H1 (cell line): ENCODE results near the gene GADL1. TPM values are rescaled to one million over a fixed set of nuclear protein-coding genes. Genes with fewer than 3 reads are reported as not detected.

Experiments
- CTCF ChIA-PET: fragments of 300-600 bp; sonication (Branson Sonifier 250); formaldehyde crosslinking; loops from one replicate; lab custom pipeline; 2021; ENCODE audit not compliant: partially characterized antibody; lab: Charles Lee
- POLR2A ChIA-PET: fragments of 300-600 bp; sonication (Branson Sonifier 250); formaldehyde crosslinking; loops from one replicate; lab custom pipeline; 2021; ENCODE audit warnings: inconsistent platforms; ENCODE audit not compliant: partially characterized antibody; lab: Charles Lee
- DNase-seq, 2 experiments: peaks; one replicate each; pipeline versions ENCODE4 v3.0.0 to v3.0.0-alpha.2; 2010 to 2022; ENCODE audit warnings: low spot score in 2 of 2, low read depth in 1 of 2, mixed read lengths in 1 of 2
- FAIRE-seq: peaks from 2 replicates; lab custom pipeline; 2011; peaks lifted over from hg19 to GRCh38; lab: Jason Lieb, UNC
- H2AFZ ChIP-seq: 2 replicates; pipeline ENCODE4 v1.8.1; 2012; ENCODE audit warnings: low read length, inconsistent platforms
- H2AK5ac ChIP-seq: 2 replicates; pipeline ENCODE4 v1.6.1; 2013; ENCODE audit warnings: low read depth, low read length
- H2BK120ac ChIP-seq: replicated peaks from 2 replicates; pipeline ENCODE3; 2013; ENCODE audit warnings: low read depth, low read length, inconsistent platforms
- H2BK12ac ChIP-seq: 2 replicates; pipeline ENCODE4 v1.6.1; 2013; ENCODE audit warnings: low read depth, low read length
- H2BK15ac ChIP-seq: 2 replicates; pipeline ENCODE4 v1.6.1; 2013; ENCODE audit warnings: low read length
- H2BK20ac ChIP-seq: 2 replicates; pipeline ENCODE4 v1.6.1; 2013; ENCODE audit warnings: low read length
- H2BK5ac ChIP-seq: 2 replicates; pipeline ENCODE4 v1.6.1; 2013; ENCODE audit warnings: low read depth, low read length
- H3K14ac ChIP-seq: 2 replicates; pipeline ENCODE4 v1.6.1; 2013; ENCODE audit warnings: inconsistent platforms; ENCODE audit not compliant: insufficient read length
- H3K18ac ChIP-seq: 2 replicates; pipeline ENCODE4 v1.6.1; 2013; ENCODE audit warnings: low read length; ENCODE audit errors: extremely low read depth
- H3K23ac ChIP-seq: 2 replicates; pipeline ENCODE4 v1.6.1; 2013; ENCODE audit warnings: inconsistent platforms; ENCODE audit not compliant: insufficient read length
- H3K23me2 ChIP-seq: 2 replicates; pipeline ENCODE4 v1.6.1; 2013; ENCODE audit warnings: low read depth, low read length
- H3K27ac ChIP-seq: 2 replicates; pipeline ENCODE4 v1.6.1; 2011; ENCODE audit warnings: low read depth, low read length, inconsistent platforms
- H3K27me3 ChIP-seq, 4 experiments: replicated peaks in 1 of 4; 1 replicate in 1 of 4; 2 replicates in 3 of 4; pipeline versions ENCODE4 v1.6.1 to v1.8.1; 2011 to 2013; ENCODE audit warnings: low read length in 3 of 4, mild to moderate bottlenecking in 3 of 4, inconsistent platforms in 2 of 4, mixed read lengths in 2 of 4, moderate library complexity in 1 of 4; ENCODE audit not compliant: control insufficient read depth in 3 of 4, insufficient read depth in 3 of 4; ENCODE audit errors: extremely low read depth in 1 of 4
- H3K36me3 ChIP-seq, 4 experiments: 2 replicates each; pipeline versions ENCODE4 v1.6.1 to v1.8.1; 2011 to 2013; ENCODE audit warnings: mild to moderate bottlenecking in 4 of 4, low read length in 3 of 4, moderate library complexity in 2 of 4, control low read depth in 1 of 4, inconsistent platforms in 1 of 4; ENCODE audit not compliant: insufficient read depth in 4 of 4, control insufficient read depth in 2 of 4
- H3K4ac ChIP-seq: replicated peaks from 2 replicates; pipeline ENCODE3; 2013; ENCODE audit warnings: low read length, low read depth, mixed read lengths, inconsistent platforms; ENCODE audit not compliant: insufficient read length
- H3K4me1 ChIP-seq, 4 experiments: replicated peaks in 1 of 4; 1 replicate in 1 of 4; 2 replicates in 3 of 4; pipeline versions ENCODE4 v1.6.1 to v1.8.1; 2011 to 2013; ENCODE audit warnings: low read length in 3 of 4, inconsistent platforms in 2 of 4, mixed read lengths in 1 of 4; ENCODE audit not compliant: insufficient read depth in 4 of 4, control insufficient read depth in 3 of 4
- H3K4me2 ChIP-seq, 2 experiments: 2 replicates each; pipeline versions ENCODE4 v1.6.1 to v1.8.1; 2011 to 2013; ENCODE audit warnings: low read depth in 2 of 2, low read length in 2 of 2, control low read depth in 1 of 2, inconsistent platforms in 1 of 2, mild to moderate bottlenecking in 1 of 2; ENCODE audit not compliant: insufficient read depth in 1 of 2
- H3K4me3 ChIP-seq, 4 experiments: fragments of 200-600, 300-600 bp in 1 of 4; sonication (generic), shearing (Covaris generic), sonication (Bioruptor Twin) in 1 of 4; 2 replicates each; pipeline versions ENCODE4 v1.5.1 to v1.8.1; 2011 to 2016; ENCODE audit warnings: low read length in 4 of 4, low read depth in 3 of 4, control low read depth in 2 of 4, inconsistent platforms in 2 of 4, mild to moderate bottlenecking in 2 of 4, mixed read lengths in 1 of 4, moderate library complexity in 1 of 4; ENCODE audit not compliant: insufficient read depth in 2 of 4; ENCODE audit errors: extremely low read depth in 1 of 4
- H3K56ac ChIP-seq: replicated peaks from 2 replicates; pipeline ENCODE3; 2013; ENCODE audit warnings: low read depth, mild to moderate bottlenecking, mixed read lengths, low read length, inconsistent platforms; ENCODE audit not compliant: insufficient read length
- H3K79me1 ChIP-seq: 2 replicates; pipeline ENCODE4 v1.6.1; 2013; ENCODE audit warnings: low read depth, low read length, control low read depth
- H3K79me2 ChIP-seq, 2 experiments: 2 replicates each; pipeline versions ENCODE4 v1.6.1 to v1.8.1; 2012 to 2013; ENCODE audit warnings: low read length in 2 of 2, mild to moderate bottlenecking in 2 of 2, inconsistent platforms in 1 of 2; ENCODE audit not compliant: insufficient read depth in 2 of 2, control insufficient read depth in 1 of 2
- H3K9ac ChIP-seq, 4 experiments: replicated peaks in 1 of 4; 1 replicate in 1 of 4; 2 replicates in 3 of 4; pipeline versions ENCODE4 v1.6.1 to v1.8.1; 2011 to 2013; ENCODE audit warnings: low read depth in 3 of 4, low read length in 3 of 4, control low read depth in 2 of 4, mild to moderate bottlenecking in 2 of 4, moderate library complexity in 2 of 4, inconsistent platforms in 1 of 4; ENCODE audit errors: extremely low read depth in 1 of 4
- H3K9me3 ChIP-seq, 2 experiments: 2 replicates each; pipeline versions ENCODE4 v1.6.1 to v1.8.1; 2012 to 2013; ENCODE audit warnings: mild to moderate bottlenecking in 2 of 2, moderate library complexity in 2 of 2, control low read depth in 1 of 2, inconsistent platforms in 1 of 2, low read depth in 1 of 2, low read length in 1 of 2, mixed read lengths in 1 of 2; ENCODE audit not compliant: insufficient read depth in 2 of 2
- H4K20me1 ChIP-seq, 2 experiments: replicated peaks in 1 of 2; 2 replicates each; pipeline versions ENCODE3 to v1.8.1; 2011 to 2013; ENCODE audit warnings: inconsistent platforms in 2 of 2, low read length in 2 of 2, mild to moderate bottlenecking in 1 of 2; ENCODE audit not compliant: insufficient read depth in 2 of 2, control insufficient read depth in 1 of 2
- H4K5ac ChIP-seq: 2 replicates; pipeline ENCODE4 v1.6.1; 2013; ENCODE audit warnings: low read length, low read depth, mixed read lengths, inconsistent platforms; ENCODE audit not compliant: insufficient read length
- H4K8ac ChIP-seq: 2 replicates; pipeline ENCODE4 v1.8.0; 2013; ENCODE audit warnings: mild to moderate bottlenecking, moderate library complexity, low read length, inconsistent platforms; ENCODE audit not compliant: insufficient read depth; ENCODE audit errors: extremely low read depth
- H4K91ac ChIP-seq: replicated peaks from 2 replicates; pipeline ENCODE3; 2013; ENCODE audit warnings: low read length, mixed read lengths, inconsistent platforms; ENCODE audit not compliant: insufficient read length
- ASH2L ChIP-seq: fragments of 200-600, 300-600 bp; sonication (generic); IDR thresholded peaks from one replicate; pipeline ENCODE4 v1.7.1; 2017; ENCODE audit warnings: low read length
- CBX5 ChIP-seq: fragments of 300-800, 300-1000 bp; sonication (generic); IDR thresholded peaks from 2 replicates; pipeline ENCODE4 v1.7.1; 2016; ENCODE audit warnings: antibody characterized with exemption, low read length, low read depth
- CBX8 ChIP-seq: fragments of 300-800, 300-1000 bp; sonication (generic); IDR thresholded peaks from 2 replicates; pipeline ENCODE4 v1.7.1; 2016; ENCODE audit warnings: low read depth, low read length, borderline replicate concordance
- CHD2 ChIP-seq: IDR thresholded peaks from 2 replicates; pipeline ENCODE4 v1.6.1; 2012; ENCODE audit warnings: low read length, improper control_type of control experiment
- CTBP2 ChIP-seq: IDR thresholded peaks from 2 replicates; pipeline ENCODE4 v1.7.0; 2011; ENCODE audit warnings: borderline replicate concordance, mild to moderate bottlenecking, moderate library complexity, mixed read lengths, low read length; ENCODE audit not compliant: insufficient read depth, insufficient read length
- EGR1 ChIP-seq: IDR thresholded peaks from 2 replicates; pipeline ENCODE4 v1.6.1; 2011; ENCODE audit warnings: low read depth, low read length, borderline replicate concordance
- KDM1A ChIP-seq: fragments of 200-600, 300-600 bp; sonication (generic); IDR thresholded peaks from 2 replicates; pipeline ENCODE4 v1.7.1; 2016; ENCODE audit warnings: mild to moderate bottlenecking, low read length, borderline replicate concordance
- SAP30 ChIP-seq: fragments of 300-600 bp; sonication (generic); IDR thresholded peaks from 2 replicates; pipeline ENCODE4 v1.7.1; 2012; ENCODE audit warnings: low read length, moderate library complexity, mild to moderate bottlenecking, inconsistent platforms; ENCODE audit not compliant: insufficient read depth, insufficient replicate concordance
- SP4 ChIP-seq: IDR thresholded peaks from 2 replicates; pipeline ENCODE4 v1.6.1; 2012; ENCODE audit warnings: low read length, inconsistent platforms
- WGBS, 2 experiments: shearing (Covaris generic) in 1 of 2; methylation state at CpG; one replicate each; pipeline versions ENCODE4 v1.1.6 to v1.1.7; 2013 to 2015; ENCODE audit warnings: low lambda C conversion rate in 2 of 2, mixed read lengths in 2 of 2, inconsistent platforms in 1 of 2, low coverage in 1 of 2, missing lambda C conversion rate in 1 of 2; ENCODE audit not compliant: insufficient replicate concordance in 2 of 2, insufficient coverage in 1 of 2, insufficient read length in 1 of 2; ENCODE audit errors: extremely low coverage in 1 of 2, missing lambda C conversion rate in 1 of 2; 5-methylcytosine and 5-hydroxymethylcytosine counted together
- polyA plus RNA-seq, 7 experiments: library from polyadenylated mRNA; depleted of rRNA in 3 of 7; stranded (reverse) in 5 of 7; unstranded in 2 of 7; fragments of >200 nt in 5 of 7; fragments of 200-250 nt in 2 of 7; gene quantifications; 1 replicate in 5 of 7; 2 replicates in 1 of 7; 4 replicates in 1 of 7; pipeline versions ENCODE4 v1.2.1 to v1.2.3, GENCODE V29; 2011 to 2013; ENCODE audit warnings: missing spikeins in 2 of 7, mixed read lengths in 2 of 7
- total RNA-seq: library from RNA; stranded (reverse); fragmentation: NEBNext Ultra II Directional; extraction: Animal tissue kit (Norgen Biotek cat#: 25700); gene quantifications from 2 replicates; pipeline ENCODE4 v1.2.1, GENCODE V29; 2021
- TF ChIP-seq, protein P1 (sequence below): IDR thresholded peaks from 2 replicates; pipeline ENCODE4 v1.6.1; 2012; ENCODE audit warnings: inconsistent platforms

GADL1 gene
- total and polyA plus RNA-seq, 2 of the 8 experiments (the other 6 are each of a cell fraction or from before 2014, with no cell fraction given), result 0.03 to 0.30 TPM

DNA sequence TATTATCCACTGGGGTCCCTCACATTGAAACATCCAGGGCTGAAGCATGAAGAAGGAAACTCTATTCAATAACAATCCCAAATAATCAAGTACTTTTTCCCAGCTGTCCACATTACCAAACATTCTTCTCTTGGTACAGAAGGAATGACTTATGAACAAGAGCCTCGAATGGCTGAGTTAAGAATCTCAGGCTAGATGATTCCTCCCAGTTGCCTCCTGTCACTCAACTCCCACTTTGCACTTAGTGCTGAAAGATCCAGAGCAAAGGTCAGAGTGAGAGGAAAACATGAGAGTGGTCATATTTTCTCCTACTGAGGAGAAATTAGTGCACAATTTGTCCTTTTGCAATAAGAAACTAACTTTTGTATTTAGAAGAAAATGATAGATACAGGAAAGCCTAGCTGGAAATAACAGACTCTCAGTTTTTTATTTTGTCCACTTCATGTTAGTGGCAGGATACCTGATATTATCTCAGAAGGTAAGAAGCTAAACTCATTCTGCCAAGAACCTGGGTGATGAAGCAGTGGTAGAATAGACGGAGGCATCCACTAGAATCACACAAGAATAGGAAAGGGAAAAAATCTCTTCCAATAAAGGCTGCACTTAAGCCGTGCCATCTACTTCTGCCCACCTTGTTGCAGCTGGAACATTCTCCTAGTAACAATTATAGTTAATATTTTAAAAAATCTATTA lies 46.2 kb downstream of the GADL1 start:
- no peaks in the 10 kb centered on the region for H3K23me2 ChIP-seq
- no peak overlapping the region for H4K8ac ChIP-seq
- no peak overlapping the region for H3K23ac ChIP-seq
- 90% methylated on average over 3 of the region's 3 CpGs; no CpG with 5 or more reads in 1 of the 2 experiments for WGBS, 2 experiments
- no peaks in the 10 kb centered on the region for H4K20me1 ChIP-seq
- H4K91ac ChIP-seq, result no peak overlapping the region
- no peaks in the 10 kb centered on the region for H3K4me1 ChIP-seq
- no peak overlapping the region for H3K14ac ChIP-seq
- no peak overlapping the region for H4K5ac ChIP-seq
- no peaks in the 10 kb centered on the region for H3K27me3 ChIP-seq
- H3K79me1 ChIP-seq, result no peaks in the 10 kb centered on the region
- H3K4me3 ChIP-seq, result no peak overlapping the region
- POLR2A ChIA-PET, result no interaction called here
- no peak overlapping the region for H2AFZ ChIP-seq
- H3K4me2 ChIP-seq, result no peak overlapping the region
- H3K9ac ChIP-seq, result no peak overlapping the region
- CTCF ChIA-PET, result interaction anchor here (0.6 to 1.4 kb wide), 2 partner anchors 46 to 589 kb away, joined by 3 to 4 read pairs; no protein-coding TSS in a partner anchor
- no peak overlapping the region for H2BK5ac ChIP-seq
- H2BK20ac ChIP-seq, result no peak overlapping the region
- no peak for DNase-seq
- no peak overlapping the region for H2BK12ac ChIP-seq
- H2AK5ac ChIP-seq, result no peak overlapping the region
- no peaks in the 10 kb centered on the region for H3K79me2 ChIP-seq
- no peaks in the 10 kb centered on the region for H3K9me3 ChIP-seq
- no peak overlapping the region for H3K56ac ChIP-seq
- no peak overlapping the region for H3K4ac ChIP-seq
- no peak overlapping the region for H2BK120ac ChIP-seq
- H2BK15ac ChIP-seq, result no peak overlapping the region
- no peak for TF ChIP-seq CBX8
- no peak for TF ChIP-seq SAP30
- no peak for TF ChIP-seq ASH2L
- TF ChIP-seq CTBP2, result no peak
- TF ChIP-seq CBX5, result no peak
- TF ChIP-seq EGR1, result no peak
- TF ChIP-seq KDM1A, result no peak
- TF ChIP-seq SP4, result no peak
- TF ChIP-seq CHD2, result no peak
- TF ChIP-seq, protein P1, sequence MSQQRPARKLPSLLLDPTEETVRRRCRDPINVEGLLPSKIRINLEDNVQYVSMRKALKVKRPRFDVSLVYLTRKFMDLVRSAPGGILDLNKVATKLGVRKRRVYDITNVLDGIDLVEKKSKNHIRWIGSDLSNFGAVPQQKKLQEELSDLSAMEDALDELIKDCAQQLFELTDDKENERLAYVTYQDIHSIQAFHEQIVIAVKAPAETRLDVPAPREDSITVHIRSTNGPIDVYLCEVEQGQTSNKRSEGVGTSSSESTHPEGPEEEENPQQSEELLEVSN, result no peak
- H3K36me3 ChIP-seq, result no peaks in the 10 kb centered on the region
- no peak overlapping the region for H3K18ac ChIP-seq
- no peak overlapping the region for H3K27ac ChIP-seq
- no peak for FAIRE-seq
